MM.1S (cell line): ENCODE results near the gene APOL4.

Experiments
- DNase-seq: peaks from one replicate; pipeline ENCODE4 v3.0.0-alpha.2; 2015
- H2AFZ ChIP-seq: fragments of 300-600 bp; sonication (generic); 2 replicates; pipeline ENCODE4 v1.6.0; 2016; ENCODE audit warnings: antibody characterized with exemption, low read length
- H3F3A ChIP-seq: fragments of 300-600 bp; sonication (generic); 2 replicates; pipeline ENCODE4 v1.6.1; 2016; ENCODE audit warnings: mild to moderate bottlenecking, antibody characterized with exemption, low read length, moderate library complexity, mixed read lengths; ENCODE audit not compliant: insufficient read depth
- H3K27ac ChIP-seq: fragments of 300-600 bp; sonication (generic); 2 replicates; pipeline ENCODE4 v1.5.1; 2016; ENCODE audit warnings: mild to moderate bottlenecking, low read length
- H3K27me3 ChIP-seq: fragments of 300-600 bp; sonication (generic); replicated peaks from 2 replicates; pipeline ENCODE4 v1.6.0; 2016; ENCODE audit warnings: low read length; ENCODE audit not compliant: insufficient read depth
- H3K36me3 ChIP-seq: fragments of 300-600 bp; sonication (generic); replicated peaks from 2 replicates; pipeline ENCODE4 v1.6.1; 2016; ENCODE audit warnings: mild to moderate bottlenecking, low read length, mixed read lengths; ENCODE audit not compliant: insufficient read depth
- H3K4me1 ChIP-seq: fragments of 300-600 bp; sonication (generic); 2 replicates; pipeline ENCODE4 v1.6.1; 2016; ENCODE audit warnings: low read length, mixed read lengths
- H3K4me2 ChIP-seq: fragments of 300-600 bp; sonication (generic); 2 replicates; pipeline ENCODE4 v1.6.0; 2016; ENCODE audit warnings: low read depth, low read length
- H3K4me3 ChIP-seq: fragments of 300-600 bp; sonication (generic); 2 replicates; pipeline ENCODE4 v1.5.1; 2016; ENCODE audit warnings: low read length, mixed read lengths
- H3K79me2 ChIP-seq: fragments of 300-600 bp; sonication (generic); 2 replicates; pipeline ENCODE4 v1.6.1; 2016; ENCODE audit warnings: mixed run types, low read length, mixed read lengths
- H3K9ac ChIP-seq: fragments of 300-600 bp; sonication (generic); 2 replicates; pipeline ENCODE4 v1.6.1; 2016; ENCODE audit warnings: low read length, mixed read lengths
- H3K9me2 ChIP-seq: fragments of 300-600 bp; sonication (generic); replicated peaks from 2 replicates; pipeline ENCODE4 v1.6.1; 2016; ENCODE audit warnings: mild to moderate bottlenecking, low read length, mixed read lengths; ENCODE audit not compliant: insufficient read depth
- H3K9me3 ChIP-seq: fragments of 300-600 bp; sonication (generic); replicated peaks from 2 replicates; pipeline ENCODE4 v1.6.1; 2016; ENCODE audit warnings: mild to moderate bottlenecking, low read length, mixed read lengths; ENCODE audit not compliant: insufficient read depth
- H4K20me1 ChIP-seq: fragments of 300-600 bp; sonication (generic); 2 replicates; pipeline ENCODE4 v1.6.1; 2016; ENCODE audit warnings: mild to moderate bottlenecking, low read length, moderate library complexity, mixed read lengths; ENCODE audit not compliant: insufficient read depth
- EZH2 ChIP-seq: fragments of 300-600 bp; sonication (generic); optimal IDR thresholded peaks from 2 replicates; pipeline ENCODE3; 2017; ENCODE audit warnings: low read depth, mild to moderate bottlenecking, antibody characterized with exemption, low read length, mixed read lengths
- EZH2phosphoT487 ChIP-seq: fragments of 300-600 bp; sonication (generic); IDR thresholded peaks from 2 replicates; pipeline ENCODE4 v1.6.1; 2018; ENCODE audit warnings: antibody characterized with exemption, low read length
- TF ChIP-seq, protein P1 (sequence below): fragments of 300-600 bp; sonication (generic); IDR thresholded peaks from 2 replicates; pipeline ENCODE4 v1.5.1; 2016; ENCODE audit warnings: antibody characterized with exemption, low read length, mixed read lengths

The APOL4 gene

DNA sequence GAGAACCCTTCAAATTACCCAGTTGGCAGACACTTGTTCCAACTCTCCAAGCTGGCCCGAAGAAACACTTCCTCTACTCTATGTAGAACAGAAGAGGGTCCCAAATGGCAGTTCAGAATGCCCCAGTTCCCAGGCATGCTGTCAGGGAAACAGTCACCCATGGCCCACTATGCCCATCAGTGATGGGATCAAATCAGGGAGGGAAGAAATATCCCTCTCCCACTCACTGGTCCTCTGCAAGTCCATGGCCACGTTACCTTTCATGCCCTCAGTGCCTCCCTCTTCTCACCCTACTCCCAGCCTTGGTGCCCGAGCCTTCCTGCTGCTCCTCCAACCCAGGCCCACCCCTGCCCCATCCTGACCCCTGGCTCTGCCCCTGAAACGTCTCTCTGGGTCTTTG is 57.7 kb downstream of the APOL4 start:
- DNase-seq = no peak
- H2AFZ ChIP-seq = no peak overlapping the region
- TF ChIP-seq EZH2phosphoT487 = no peak
- TF ChIP-seq, protein P1, sequence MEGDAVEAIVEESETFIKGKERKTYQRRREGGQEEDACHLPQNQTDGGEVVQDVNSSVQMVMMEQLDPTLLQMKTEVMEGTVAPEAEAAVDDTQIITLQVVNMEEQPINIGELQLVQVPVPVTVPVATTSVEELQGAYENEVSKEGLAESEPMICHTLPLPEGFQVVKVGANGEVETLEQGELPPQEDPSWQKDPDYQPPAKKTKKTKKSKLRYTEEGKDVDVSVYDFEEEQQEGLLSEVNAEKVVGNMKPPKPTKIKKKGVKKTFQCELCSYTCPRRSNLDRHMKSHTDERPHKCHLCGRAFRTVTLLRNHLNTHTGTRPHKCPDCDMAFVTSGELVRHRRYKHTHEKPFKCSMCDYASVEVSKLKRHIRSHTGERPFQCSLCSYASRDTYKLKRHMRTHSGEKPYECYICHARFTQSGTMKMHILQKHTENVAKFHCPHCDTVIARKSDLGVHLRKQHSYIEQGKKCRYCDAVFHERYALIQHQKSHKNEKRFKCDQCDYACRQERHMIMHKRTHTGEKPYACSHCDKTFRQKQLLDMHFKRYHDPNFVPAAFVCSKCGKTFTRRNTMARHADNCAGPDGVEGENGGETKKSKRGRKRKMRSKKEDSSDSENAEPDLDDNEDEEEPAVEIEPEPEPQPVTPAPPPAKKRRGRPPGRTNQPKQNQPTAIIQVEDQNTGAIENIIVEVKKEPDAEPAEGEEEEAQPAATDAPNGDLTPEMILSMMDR = no peak
- TF ChIP-seq EZH2 = no peak
- H3K9ac ChIP-seq = no peak overlapping the region
- no peaks in the 10 kb centered on the region for H3K36me3 ChIP-seq
- no peak overlapping the region for H3K4me3 ChIP-seq
- H3K4me2 ChIP-seq = no peak overlapping the region
- no peak overlapping the region for H3K27ac ChIP-seq
- H3K79me2 ChIP-seq = no peaks in the 10 kb centered on the region
- H3K9me2 ChIP-seq = no peaks in the 10 kb centered on the region
- no peaks in the 10 kb centered on the region for H3K27me3 ChIP-seq
- no peaks in the 10 kb centered on the region for H3F3A ChIP-seq
- no peaks in the 10 kb centered on the region for H4K20me1 ChIP-seq
- no peaks in the 10 kb centered on the region for H3K9me3 ChIP-seq
- no peaks in the 10 kb centered on the region for H3K4me1 ChIP-seq

DNA sequence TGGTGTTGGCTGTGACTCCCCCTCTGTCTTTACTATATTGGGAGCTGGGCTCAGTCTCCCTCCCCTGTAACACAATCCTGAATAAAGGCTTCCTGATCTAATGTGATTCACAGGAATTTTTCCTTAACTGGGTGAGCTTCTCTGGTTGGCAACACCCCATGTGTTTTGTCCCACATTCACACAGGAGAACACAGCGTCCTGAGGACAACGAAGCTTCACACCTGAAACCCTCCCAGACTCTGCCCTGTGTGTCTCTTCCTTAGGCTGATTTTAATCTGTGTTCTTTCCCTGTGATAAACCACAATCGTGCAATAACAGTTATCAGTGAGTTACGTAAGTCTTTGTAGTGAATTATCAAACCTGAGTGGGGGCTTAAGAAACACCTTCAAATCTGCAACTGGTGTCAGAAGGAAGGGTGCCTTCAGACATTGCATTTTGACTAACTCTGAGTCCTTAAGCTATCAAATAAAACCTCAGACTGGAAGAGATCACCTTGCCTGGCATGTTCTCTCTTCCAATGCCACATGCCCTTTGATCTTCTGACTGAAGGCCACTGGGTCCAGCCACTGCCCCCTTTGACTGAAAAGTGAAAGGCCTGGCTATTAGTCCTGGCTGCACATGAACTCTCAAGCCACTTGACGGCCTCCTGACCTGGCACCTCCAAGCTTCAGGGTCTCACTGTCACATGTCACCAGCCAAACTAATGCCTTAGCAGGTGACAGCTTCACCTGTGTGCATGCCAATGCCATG is 58.4 kb downstream of the APOL4 start:
- Histone ChIP-seq H3K4me1 (no peaks in the 10 kb centered on the region), H3K4me2 (no peak overlapping the region), H3K9me3 (no peaks in the 10 kb centered on the region), H3K4me3 (no peak overlapping the region), H3K79me2 (no peaks in the 10 kb centered on the region), H3K9me2 (no peaks in the 10 kb centered on the region), H3F3A (no peaks in the 10 kb centered on the region), H2AFZ (no peak overlapping the region), H3K9ac (no peak overlapping the region), H3K36me3 (no peaks in the 10 kb centered on the region), H3K27ac (no peak overlapping the region), H3K27me3 (no peaks in the 10 kb centered on the region), H4K20me1 (no peaks in the 10 kb centered on the region)
- TF ChIP-seq, protein P1 = no peak
- TF ChIP-seq EZH2phosphoT487 = no peak
- TF ChIP-seq EZH2 = no peak
- no peak for DNase-seq

DNA sequence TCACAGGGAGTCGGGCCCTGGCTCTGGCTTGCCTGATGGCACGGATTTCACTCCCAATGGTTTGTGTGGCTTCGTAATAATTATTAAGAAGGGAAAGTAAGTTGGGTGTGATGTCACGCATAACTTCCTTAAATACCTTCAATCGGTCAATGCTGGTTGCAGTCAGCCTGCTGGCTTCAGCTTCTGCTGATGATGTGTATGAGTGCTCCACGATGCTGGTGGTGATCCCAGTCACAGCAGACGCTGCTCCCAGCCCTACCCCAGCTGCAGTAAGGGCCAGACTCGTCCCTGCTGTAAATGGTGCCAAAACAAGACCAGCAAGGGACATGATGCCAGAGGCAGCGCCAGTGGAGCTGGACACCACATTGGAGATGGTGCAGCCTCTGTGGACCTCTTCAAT is 60.1 kb downstream of the APOL4 start:
- DNase-seq = no peak
- no peaks in the 10 kb centered on the region for H4K20me1 ChIP-seq
- no peak overlapping the region for H3K27ac ChIP-seq
- H3K27me3 ChIP-seq = no peaks in the 10 kb centered on the region
- no peak overlapping the region for H3K4me2 ChIP-seq
- H3K9me3 ChIP-seq = no peaks in the 10 kb centered on the region
- H3F3A ChIP-seq = no peaks in the 10 kb centered on the region
- TF ChIP-seq EZH2 (no peak), EZH2phosphoT487 (no peak)
- TF ChIP-seq, protein P1 = no peak
- no peaks in the 10 kb centered on the region for H3K9me2 ChIP-seq
- no peaks in the 10 kb centered on the region for H3K36me3 ChIP-seq
- no peak overlapping the region for H3K4me3 ChIP-seq
- no peaks in the 10 kb centered on the region for H3K79me2 ChIP-seq
- no peak overlapping the region for H2AFZ ChIP-seq
- no peak overlapping the region for H3K9ac ChIP-seq
- no peaks in the 10 kb centered on the region for H3K4me1 ChIP-seq
